CD14-positive monocyte (primary cell): ENCODE measurements around the gene IL16. TPM values are rescaled to one million over a fixed set of nuclear protein-coding genes. Genes with fewer than 3 reads are reported as not detected.
A peak's percentile ranks its signal among the peaks of the same experiment; 100 is the strongest.

Experiments used
- DNase-seq, 3 donors: peaks; one replicate each; pipeline ENCODE4 v3.0.0-alpha.2; 2011 to 2022
- H2AFZ ChIP-seq: 2 replicates; pipeline ENCODE4 v1.6.0; 2012; ENCODE audit warnings: mild to moderate bottlenecking, low read depth, low read length, inconsistent platforms; ENCODE audit not compliant: insufficient read depth, poor library complexity, severe bottlenecking
- H3K27ac ChIP-seq, 2 donors: 1 replicate in 1 of 2; 2 replicates in 1 of 2; pipeline ENCODE4 v1.5.1; 2012 to 2013; ENCODE audit warnings: low read length in 2 of 2, control low read depth in 1 of 2, inconsistent platforms in 1 of 2, low read depth in 1 of 2, mild to moderate bottlenecking in 1 of 2
- H3K27me3 ChIP-seq, 2 donors: one replicate each; pipeline versions ENCODE4 v1.6.0 to v1.6.1; 2011 to 2013; ENCODE audit warnings: low read length in 2 of 2; ENCODE audit not compliant: control insufficient read depth in 2 of 2, insufficient read depth in 2 of 2
- H3K36me3 ChIP-seq, 2 donors: replicated peaks in 1 of 2; 1 replicate in 1 of 2; 2 replicates in 1 of 2; pipeline versions ENCODE4 v1.5.1 to v1.6.1; 2012 to 2013; ENCODE audit warnings: low read length in 2 of 2, control low read depth in 1 of 2, inconsistent platforms in 1 of 2, mild to moderate bottlenecking in 1 of 2; ENCODE audit not compliant: insufficient read depth in 2 of 2, control insufficient read depth in 1 of 2
- H3K4me1 ChIP-seq, 2 donors: 1 replicate in 1 of 2; 2 replicates in 1 of 2; pipeline versions ENCODE4 v1.5.1 to v1.6.1; 2012 to 2013; ENCODE audit warnings: low read length in 2 of 2, control low read depth in 1 of 2, inconsistent platforms in 1 of 2, mild to moderate bottlenecking in 1 of 2, moderate library complexity in 1 of 2; ENCODE audit not compliant: insufficient read depth in 2 of 2, control insufficient read depth in 1 of 2
- H3K4me2 ChIP-seq: replicated peaks from 2 replicates; pipeline ENCODE3; 2012; ENCODE audit warnings: low read length, moderate library complexity, mild to moderate bottlenecking; ENCODE audit not compliant: poor library complexity, severe bottlenecking; ENCODE audit errors: extremely low read depth
- H3K4me3 ChIP-seq, 3 experiments: fragments of 200-600 bp in 1 of 3; sonication (generic) in 1 of 3; replicated peaks in 1 of 3; 1 replicate in 2 of 3; 2 replicates in 1 of 3; pipeline ENCODE4 v1.5.1; 2011 to 2013; ENCODE audit warnings: low read length in 3 of 3, mild to moderate bottlenecking in 3 of 3, control low read depth in 2 of 3, low read depth in 2 of 3, inconsistent platforms in 1 of 3, moderate library complexity in 1 of 3
- H3K79me2 ChIP-seq: 2 replicates; pipeline ENCODE4 v1.6.0; 2012; ENCODE audit warnings: mild to moderate bottlenecking, control low read depth, inconsistent platforms, low read length, moderate library complexity; ENCODE audit not compliant: insufficient read depth
- H3K9ac ChIP-seq: 2 replicates; pipeline ENCODE4 v1.6.0; 2017; ENCODE audit warnings: low read length, mild to moderate bottlenecking; ENCODE audit not compliant: insufficient read depth, poor library complexity, severe bottlenecking
- H3K9me3 ChIP-seq, 2 donors: replicated peaks in 1 of 2; 1 replicate in 1 of 2; 2 replicates in 1 of 2; pipeline versions ENCODE4 v1.5.1 to v1.6.1; 2012 to 2013; ENCODE audit warnings: low read length in 2 of 2, control low read depth in 1 of 2; ENCODE audit not compliant: control insufficient read depth in 1 of 2, insufficient read depth in 1 of 2
- H4K20me1 ChIP-seq: 2 replicates; pipeline ENCODE4 v1.6.0; 2012; ENCODE audit warnings: mild to moderate bottlenecking, low read length, control low read depth, moderate library complexity; ENCODE audit not compliant: insufficient read depth
- H3K27ac Mint-ChIP-seq, 7 donors: one replicate each; pipeline ENCODE4 v1.8.0; 2020; ENCODE audit warnings: mild to moderate bottlenecking in 7 of 7, mixed read lengths in 7 of 7, moderate library complexity in 6 of 7, inconsistent platforms in 2 of 7
- H3K27me3 Mint-ChIP-seq, 3 donors: one replicate each; pipeline ENCODE4 v1.8.0; 2021 to 2022; ENCODE audit warnings: low read depth in 3 of 3, mild to moderate bottlenecking in 3 of 3, mixed read lengths in 3 of 3, moderate library complexity in 3 of 3, inconsistent platforms in 1 of 3
- H3K36me3 Mint-ChIP-seq, 2 donors: one replicate each; pipeline ENCODE4 v1.8.0; 2020; ENCODE audit warnings: mixed read lengths in 2 of 2, inconsistent platforms in 1 of 2, mild to moderate bottlenecking in 1 of 2
- H3K4me1 Mint-ChIP-seq: one replicate; pipeline ENCODE4 v1.8.0; 2020; ENCODE audit warnings: mild to moderate bottlenecking, mixed read lengths
- H3K4me3 Mint-ChIP-seq, 2 donors: one replicate each; pipeline ENCODE4 v1.8.0; 2020; ENCODE audit warnings: mild to moderate bottlenecking in 2 of 2, mixed read lengths in 2 of 2, moderate library complexity in 1 of 2
- H3K9me3 Mint-ChIP-seq, 7 donors: one replicate each; pipeline ENCODE4 v1.8.0; 2020 to 2022; ENCODE audit warnings: mixed read lengths in 7 of 7, mild to moderate bottlenecking in 6 of 7, moderate library complexity in 6 of 7, inconsistent platforms in 2 of 7
- WGBS: methylation state at CpG from one replicate; pipeline ENCODE4 v1.1.5; 2013; ENCODE audit warnings: missing lambda C conversion rate; ENCODE audit not compliant: insufficient coverage; 5-methylcytosine and 5-hydroxymethylcytosine counted together
- intact Hi-C, 2 donors: fragments of 100-400 bp; cut with micrococcal nuclease; formaldehyde crosslinking; loops; one replicate each; pipeline versions ENCODE4 v1.15.0 to v1.15.1; 2023
- polyA plus RNA-seq, 3 donors: library from polyadenylated mRNA; depleted of rRNA in 1 of 3; unstranded in 2 of 3; stranded (reverse) in 1 of 3; fragments of 300-500 nt in 2 of 3; fragments of >200 nt in 1 of 3; fragmentation: Illumina TruSeq in 2 of 3; gene quantifications; 1 replicate in 2 of 3; 2 replicates in 1 of 3; pipeline ENCODE4 v1.2.3, GENCODE V29; 2012 to 2021
- TF ChIP-seq, protein P1 (sequence below): fragments of 200-600 bp; IDR thresholded peaks from one replicate; pipeline ENCODE4 v1.8.0; 2022; ENCODE audit warnings: antibody characterized with exemption, mild to moderate bottlenecking

The IL16 gene
- polyA plus RNA-seq, 3 donors: 64.8 to 95.1 (median 71.5) TPM

DNA sequence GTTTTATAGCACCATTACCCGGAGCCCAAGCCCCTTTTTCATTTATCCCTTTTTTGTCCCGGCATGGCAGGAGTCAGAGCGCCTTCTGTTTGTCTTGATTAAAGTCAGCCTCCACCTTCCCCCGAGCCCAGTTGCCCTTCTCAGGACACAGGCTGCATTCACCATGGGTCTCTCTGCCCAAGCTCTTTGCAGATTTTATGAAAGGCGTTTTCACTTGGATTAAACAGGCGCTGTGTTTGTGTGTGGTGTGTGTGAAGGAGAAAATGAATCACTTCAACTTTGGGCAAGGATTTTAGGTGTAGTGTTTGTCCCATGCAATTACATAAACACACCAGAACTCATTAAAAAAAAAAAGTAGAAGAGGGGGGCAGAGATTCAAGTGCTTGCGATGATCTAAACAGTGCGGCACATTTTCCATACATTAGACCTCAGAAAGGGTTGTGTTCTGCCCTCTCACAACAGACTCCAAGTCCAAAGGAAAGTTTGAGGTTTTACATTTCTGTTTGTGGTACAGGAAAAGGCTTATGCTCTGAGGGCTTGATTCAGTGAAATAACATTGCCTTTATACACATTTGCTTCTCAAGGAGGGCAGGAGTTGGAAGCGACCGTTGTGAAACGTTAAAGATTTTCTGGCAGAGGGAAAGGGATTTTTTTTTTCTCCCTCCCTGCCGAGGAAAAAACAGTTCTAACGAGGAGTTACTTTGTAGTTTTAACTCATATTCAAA is 14.5 kb upstream of the IL16 start:
- no peak overlapping the region for H3K4me3 ChIP-seq
- H3K9ac ChIP-seq: no peak overlapping the region
- H3K27me3 Mint-ChIP-seq: peaks cover 15 to 24% (median 18%) of the 10 kb centered on the region in 3 donors
- H3K27ac Mint-ChIP-seq: no peak overlapping the region
- peaks cover 15 to 19% of the 10 kb centered on the region in 2 donors for H3K4me1 ChIP-seq
- TF ChIP-seq, protein P1, sequence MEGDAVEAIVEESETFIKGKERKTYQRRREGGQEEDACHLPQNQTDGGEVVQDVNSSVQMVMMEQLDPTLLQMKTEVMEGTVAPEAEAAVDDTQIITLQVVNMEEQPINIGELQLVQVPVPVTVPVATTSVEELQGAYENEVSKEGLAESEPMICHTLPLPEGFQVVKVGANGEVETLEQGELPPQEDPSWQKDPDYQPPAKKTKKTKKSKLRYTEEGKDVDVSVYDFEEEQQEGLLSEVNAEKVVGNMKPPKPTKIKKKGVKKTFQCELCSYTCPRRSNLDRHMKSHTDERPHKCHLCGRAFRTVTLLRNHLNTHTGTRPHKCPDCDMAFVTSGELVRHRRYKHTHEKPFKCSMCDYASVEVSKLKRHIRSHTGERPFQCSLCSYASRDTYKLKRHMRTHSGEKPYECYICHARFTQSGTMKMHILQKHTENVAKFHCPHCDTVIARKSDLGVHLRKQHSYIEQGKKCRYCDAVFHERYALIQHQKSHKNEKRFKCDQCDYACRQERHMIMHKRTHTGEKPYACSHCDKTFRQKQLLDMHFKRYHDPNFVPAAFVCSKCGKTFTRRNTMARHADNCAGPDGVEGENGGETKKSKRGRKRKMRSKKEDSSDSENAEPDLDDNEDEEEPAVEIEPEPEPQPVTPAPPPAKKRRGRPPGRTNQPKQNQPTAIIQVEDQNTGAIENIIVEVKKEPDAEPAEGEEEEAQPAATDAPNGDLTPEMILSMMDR: no peak
- H4K20me1 ChIP-seq: no peaks in the 10 kb centered on the region
- H3K9me3 ChIP-seq: no peaks in the 10 kb centered on the region
- intact Hi-C loops: loop anchor here in 1 of 2 donors (5.0 kb wide), 1 partner anchor 40 kb away; no protein-coding TSS in a partner anchor
- no peak for DNase-seq
- H3K4me1 Mint-ChIP-seq: peaks cover 18% of the 10 kb centered on the region
- H3K36me3 Mint-ChIP-seq: no peaks in the 10 kb centered on the region
- peaks cover 2 to 17% of the 10 kb centered on the region in 2 donors for H3K27me3 ChIP-seq
- H3K79me2 ChIP-seq: no peaks in the 10 kb centered on the region
- H3K27ac ChIP-seq: no peak overlapping the region
- no peak overlapping the region for H3K4me2 ChIP-seq
- H3K4me3 Mint-ChIP-seq: peak overlapping the region in 1 of 2 donors; percentile 11
- H2AFZ ChIP-seq: no peak overlapping the region
- 100% methylated on average over 3 of the region's 13 CpGs for WGBS
- H3K36me3 ChIP-seq: no peaks in the 10 kb centered on the region
- H3K9me3 Mint-ChIP-seq: no peaks in the 10 kb centered on the region

DNA sequence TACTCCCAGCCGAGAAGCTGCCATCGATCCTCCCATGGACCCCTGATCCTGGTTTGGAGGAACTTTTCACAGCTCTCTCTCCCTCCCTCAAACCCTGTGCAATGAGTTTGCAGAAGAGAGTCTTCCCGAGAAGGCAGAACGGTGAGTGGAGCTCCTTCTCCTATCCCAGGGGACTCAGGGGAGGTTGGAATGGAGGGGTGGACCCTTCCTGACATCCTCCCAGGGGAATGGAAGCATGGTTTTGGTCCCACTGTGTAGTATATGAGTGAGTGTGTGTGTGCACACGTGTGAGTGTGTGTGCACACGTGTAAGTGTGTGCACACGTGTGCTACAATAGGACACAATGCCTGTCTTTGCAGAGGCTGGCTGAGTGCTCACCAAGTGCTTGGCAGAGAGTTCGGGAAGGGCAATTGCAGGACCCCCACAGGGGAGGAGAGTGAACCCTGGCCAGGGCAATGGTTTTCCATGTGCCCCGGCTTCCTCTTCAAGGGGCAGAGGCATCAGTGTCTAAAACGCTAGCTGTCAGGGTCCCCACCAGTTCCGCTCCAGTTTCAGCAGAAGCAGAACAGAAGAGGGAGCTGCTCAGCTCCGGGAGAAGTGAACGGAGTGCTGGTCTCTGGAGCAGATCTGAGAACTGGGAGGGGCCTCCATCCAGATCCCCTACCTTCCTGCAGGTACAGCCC is 13.8 kb upstream of the IL16 start:
- TF ChIP-seq, protein P1: no peak
- 14% methylated on average over 7 of the region's 13 CpGs for WGBS
- no peaks in the 10 kb centered on the region for H3K9me3 ChIP-seq
- Mint-ChIP-seq H3K27me3 (peaks cover 15 to 24% (median 19%) of the 10 kb centered on the region in 3 donors), H3K36me3 (no peaks in the 10 kb centered on the region), H3K27ac (peak overlapping the region in 3 of 7 donors; percentile 20 to 55 (median 47)), H3K4me3 (peak overlapping the region; percentile 61 to 78), H3K9me3 (no peaks in the 10 kb centered on the region), H3K4me1 (peaks cover 18% of the 10 kb centered on the region)
- DNase-seq: peak in 2 of 3 donors; percentile 10 to 11
- H3K27ac ChIP-seq: no peak overlapping the region
- no peaks in the 10 kb centered on the region for H4K20me1 ChIP-seq
- no peaks in the 10 kb centered on the region for H3K36me3 ChIP-seq
- peak overlapping the region; percentile 53 for H3K4me2 ChIP-seq
- H3K4me1 ChIP-seq: peaks cover 15 to 19% of the 10 kb centered on the region in 2 donors
- H3K79me2 ChIP-seq: no peaks in the 10 kb centered on the region
- H3K9ac ChIP-seq: peak overlapping the region; percentile 20
- intact Hi-C loops: loop anchor here in 1 of 2 donors (5.0 kb wide), 1 partner anchor 39 kb away; no protein-coding TSS in a partner anchor
- peak overlapping the region; percentile 58 for H2AFZ ChIP-seq
- H3K27me3 ChIP-seq: peaks cover 2 to 17% of the 10 kb centered on the region in 2 donors
- H3K4me3 ChIP-seq: peak overlapping the region in 1 of 3 experiments; percentile 47
